GM21717 (cell line): ENCODE data around the gene PJA2.

Experiments used
- ATAC-seq: cut with Tn5 transposase; IDR thresholded peaks from one replicate; pipeline ENCODE4 v1.9.1; 2021; ENCODE audit warnings: mild to moderate bottlenecking, moderate library complexity; ENCODE audit not compliant: unreplicated experiment

The PJA2 gene

DNA sequence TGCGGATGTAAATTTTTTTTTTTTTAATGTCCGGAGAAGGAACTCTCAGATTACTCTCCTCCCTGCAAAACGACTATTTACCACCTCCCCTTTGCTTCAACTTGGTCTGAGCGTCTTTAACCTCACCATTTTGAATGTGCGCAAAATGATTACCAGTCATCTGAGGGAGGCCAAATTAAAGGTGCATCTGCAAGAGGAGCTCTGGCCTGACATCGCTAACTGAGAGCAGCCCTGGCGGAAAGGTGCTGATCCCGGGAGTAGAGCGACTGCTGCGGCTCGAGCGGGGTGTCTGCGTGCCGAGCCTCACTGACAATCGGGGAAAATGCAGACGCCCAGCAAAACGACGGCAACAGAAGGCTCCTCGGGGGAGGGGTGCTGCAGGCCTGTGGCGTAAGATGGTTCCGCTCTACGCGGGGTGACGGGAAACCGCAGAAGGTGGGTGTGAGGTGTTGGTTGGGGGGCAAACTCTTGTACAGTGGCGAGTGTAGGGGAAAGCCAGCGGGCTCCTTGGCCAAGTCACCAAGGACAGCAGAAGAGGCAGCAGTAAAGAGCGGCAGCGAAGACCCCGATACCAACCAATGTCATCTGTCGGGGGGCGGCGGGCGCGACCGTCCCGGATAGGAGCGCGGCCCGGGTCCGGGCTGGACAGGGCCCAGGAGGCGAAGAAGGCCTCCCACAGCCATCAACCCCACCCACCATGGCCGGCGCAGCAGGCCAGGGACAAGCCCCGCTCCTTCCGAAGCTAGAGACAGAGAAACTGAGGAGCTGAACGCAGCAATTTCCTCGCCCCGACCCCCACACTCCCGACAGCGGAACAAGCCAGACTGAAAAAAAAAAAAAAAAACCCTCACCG, 557 bp downstream of the PJA2 start:
- ATAC-seq, result peak; percentile 40

DNA sequence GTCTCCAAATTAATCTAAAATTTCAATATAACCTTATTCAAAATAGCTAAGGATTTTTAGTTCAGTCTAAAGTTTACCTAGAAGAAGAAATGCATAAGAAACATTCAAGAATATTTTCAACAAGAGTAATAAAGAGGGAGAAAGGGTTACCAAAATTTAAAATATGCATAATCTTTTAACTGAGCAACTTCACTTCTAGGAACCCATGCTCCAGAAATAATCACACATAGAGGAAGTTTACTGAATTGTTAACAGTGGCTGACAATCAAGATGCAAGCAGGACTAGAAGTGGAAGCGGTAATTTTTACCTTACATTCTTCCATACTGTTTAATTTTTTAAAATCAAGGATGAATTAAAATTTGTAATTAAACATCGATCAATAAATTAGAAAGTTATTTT, 1.9 kb downstream of the PJA2 start:
- ATAC-seq, result no peak

- no peak for ATAC-seq
These were observed 3.1 kb downstream of the PJA2 start for GRCh38 chr5:109406719-109407118.

DNA sequence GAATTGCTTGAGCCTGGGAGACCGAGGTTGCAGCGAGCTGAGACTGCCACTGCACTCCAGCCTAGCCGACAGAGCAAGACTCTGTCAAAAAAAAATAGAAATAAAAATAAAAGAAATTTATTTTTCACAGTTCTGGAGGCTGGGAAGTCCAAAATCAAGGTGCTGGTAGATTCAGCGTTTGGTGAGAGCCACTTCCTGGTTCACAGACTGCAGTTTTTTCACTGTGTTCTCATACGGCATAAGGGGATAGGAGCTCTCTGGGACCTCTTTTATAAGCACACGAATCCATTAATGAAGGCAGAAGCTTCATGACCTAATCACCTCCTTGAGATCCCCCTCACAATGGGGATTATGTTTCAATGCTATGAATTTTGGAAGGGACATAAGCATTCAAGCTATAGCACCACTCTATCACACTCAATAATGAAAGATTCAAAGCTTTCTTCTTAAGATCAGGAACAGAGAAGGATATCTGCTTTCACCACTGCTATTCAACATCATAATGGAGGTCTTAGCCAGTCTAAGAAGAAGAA, 5.3 kb downstream of the PJA2 start:
- no peak for ATAC-seq

DNA sequence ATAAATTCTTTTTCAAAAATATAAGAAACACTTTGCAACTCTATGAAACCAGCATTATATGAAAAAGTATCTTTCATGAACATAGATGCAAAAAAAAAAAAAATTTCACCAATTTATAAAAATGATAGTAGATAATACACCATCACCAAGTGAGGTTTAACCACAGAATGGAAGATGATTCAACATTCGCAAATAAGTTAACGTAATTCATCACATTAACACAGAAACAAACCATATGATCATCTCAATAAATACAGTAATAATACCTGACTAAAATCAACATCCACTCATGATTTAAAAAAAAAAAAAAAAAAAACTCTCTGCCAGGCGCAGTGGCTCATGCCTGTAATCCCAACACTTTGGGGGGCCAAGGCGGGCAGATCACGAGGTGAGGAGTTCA, 6.3 kb downstream of the PJA2 start:
- ATAC-seq, result no peak

DNA sequence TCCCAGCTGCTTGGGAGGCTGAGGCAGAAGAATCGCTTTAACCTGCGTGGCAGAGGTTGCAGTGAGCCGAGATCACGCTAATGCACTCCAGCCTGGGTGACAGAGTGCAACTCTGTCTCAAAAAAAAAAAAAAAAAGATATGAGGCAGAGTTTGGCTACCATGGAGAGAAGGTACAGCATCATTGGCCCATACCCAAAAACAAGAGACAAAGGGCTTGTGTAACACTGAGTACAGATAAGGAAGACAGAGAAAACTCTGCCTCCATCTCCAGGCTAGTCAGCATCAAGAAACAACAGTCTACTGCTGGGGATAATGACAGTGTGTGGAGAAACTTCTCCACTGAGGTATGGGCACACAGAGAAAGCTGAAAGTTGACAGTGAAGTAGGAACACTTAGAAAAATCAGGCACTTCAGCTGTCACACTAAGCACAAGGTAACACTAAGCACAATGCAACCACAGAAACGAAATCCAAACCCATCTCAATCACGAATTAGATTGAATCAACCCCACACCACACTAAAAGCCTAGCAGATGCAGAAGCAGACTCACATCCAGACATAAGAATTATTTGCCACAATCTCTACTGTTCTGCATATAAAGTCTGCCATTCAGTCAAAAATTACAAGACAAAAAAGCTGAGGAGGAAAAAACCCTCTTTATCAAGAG, 10.5 kb downstream of the PJA2 start:
- no peak for ATAC-seq

- ATAC-seq, result no peak
These were observed 12.8 kb downstream of the PJA2 start for GRCh38 chr5:109396965-109397364.

DNA sequence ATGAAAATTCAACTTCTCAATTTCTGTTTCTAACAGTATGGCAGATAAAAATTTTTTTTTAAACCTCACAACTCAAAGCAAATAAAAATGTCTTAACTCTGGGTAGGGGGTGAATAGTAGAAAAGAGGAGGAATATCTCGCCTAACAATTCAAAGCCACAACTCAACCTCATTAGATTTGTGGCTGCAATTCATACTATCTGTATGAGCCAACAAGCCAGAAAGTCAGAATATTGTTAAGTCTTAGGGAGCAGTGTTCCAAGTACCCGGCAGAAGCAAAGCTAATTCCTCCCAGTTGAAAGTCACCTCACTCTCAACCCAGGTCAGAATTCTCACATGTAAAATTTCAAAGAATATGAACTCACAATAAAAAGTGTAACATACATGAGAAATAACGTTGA, 15.0 kb downstream of the PJA2 start:
- ATAC-seq, result no peak

DNA sequence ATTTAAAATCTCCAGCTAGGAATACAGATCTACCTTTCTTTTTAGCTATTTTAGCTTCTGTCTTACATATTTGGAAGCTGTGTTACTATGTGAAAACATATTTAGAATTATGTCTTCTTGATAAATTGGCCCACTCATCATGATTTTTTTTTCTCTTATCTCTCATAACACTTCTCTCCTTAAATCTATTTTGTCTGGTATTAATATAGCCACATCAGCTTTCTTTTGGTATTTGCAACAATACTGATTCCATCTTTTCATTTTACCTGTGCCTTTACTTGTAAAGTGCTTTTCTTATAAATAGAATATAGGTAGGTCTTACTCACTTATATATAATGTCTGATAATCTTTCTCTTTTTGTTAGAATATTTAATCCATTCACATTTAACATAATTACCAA, 19.6 kb downstream of the PJA2 start:
- no peak for ATAC-seq

- no peak for ATAC-seq
These were observed 21.4 kb downstream of the PJA2 start for GRCh38 chr5:109388407-109388806.

DNA sequence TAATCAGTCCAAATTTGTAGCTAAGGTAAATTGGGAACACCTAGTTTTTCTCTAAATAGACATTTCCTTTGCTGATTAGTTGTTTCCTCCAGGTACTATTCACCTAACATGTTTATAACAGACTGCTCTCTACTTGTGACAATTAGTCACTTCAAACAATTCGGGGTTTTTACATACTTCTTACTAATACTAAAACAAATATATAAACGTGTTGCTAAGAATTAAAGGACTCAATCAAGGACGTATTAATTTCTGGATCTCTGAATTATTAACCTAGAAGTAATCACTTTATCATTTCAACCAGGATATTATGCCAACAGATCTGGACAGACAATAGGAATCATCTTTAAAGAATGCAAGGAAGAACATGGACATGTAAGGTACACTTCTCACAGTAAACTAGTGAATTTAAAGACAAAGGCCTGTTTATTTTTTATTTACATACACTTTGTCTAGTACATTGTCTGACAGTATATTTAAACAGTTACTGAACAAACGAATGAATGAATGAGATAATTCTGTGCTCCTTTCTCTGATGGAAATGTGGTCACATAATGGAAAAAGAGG, 22.3 kb downstream of the PJA2 start:
- ATAC-seq, result no peak

DNA sequence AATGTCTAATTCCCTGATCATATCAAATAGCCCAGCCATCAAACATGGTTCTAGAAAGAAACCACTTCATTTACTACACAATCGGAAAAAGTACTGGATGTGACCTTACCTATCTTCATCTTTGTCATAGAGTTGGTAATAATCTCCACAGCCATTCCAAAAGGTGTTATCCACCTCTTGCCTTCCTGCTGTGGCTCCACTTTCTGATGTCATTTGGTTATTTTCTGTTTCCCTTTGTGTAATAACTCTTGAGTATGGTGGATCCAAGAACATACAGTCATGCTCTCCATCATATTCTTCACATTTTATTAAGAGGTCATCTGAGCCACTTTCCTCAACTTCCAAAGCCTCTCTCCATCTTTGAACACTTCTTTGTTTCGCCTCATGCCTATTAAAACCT, 31.7 kb downstream of the PJA2 start:
- ATAC-seq, result no peak

DNA sequence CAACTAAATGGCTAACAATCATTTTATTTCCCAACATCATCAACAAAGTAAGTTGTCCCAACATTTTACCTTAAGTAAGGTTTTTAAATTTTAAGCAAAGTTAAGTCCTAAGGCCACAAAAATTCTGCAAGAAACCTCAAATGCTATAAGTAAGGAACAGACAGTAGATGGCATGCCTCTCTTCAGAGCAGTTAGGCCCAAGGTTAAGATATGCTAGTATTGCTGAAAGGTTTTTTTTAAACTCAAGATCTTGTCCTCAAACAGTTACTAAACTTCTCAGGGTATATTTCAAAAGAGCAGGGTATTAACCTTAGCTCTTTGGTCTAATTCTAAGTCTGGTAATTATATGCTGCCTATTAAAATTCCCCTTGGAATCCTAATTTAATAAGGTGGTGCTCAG, 35.1 kb downstream of the PJA2 start:
- ATAC-seq, result no peak

GRCh38 chr5:109373932-109374331, 35.8 kb downstream of the PJA2 start:
- no peak for ATAC-seq

- no peak for ATAC-seq
These were observed 39.4 kb downstream of the PJA2 start for GRCh38 chr5:109370343-109370742.

- no peak for ATAC-seq
These were observed 44.1 kb downstream of the PJA2 start for GRCh38 chr5:109365653-109366052.

DNA sequence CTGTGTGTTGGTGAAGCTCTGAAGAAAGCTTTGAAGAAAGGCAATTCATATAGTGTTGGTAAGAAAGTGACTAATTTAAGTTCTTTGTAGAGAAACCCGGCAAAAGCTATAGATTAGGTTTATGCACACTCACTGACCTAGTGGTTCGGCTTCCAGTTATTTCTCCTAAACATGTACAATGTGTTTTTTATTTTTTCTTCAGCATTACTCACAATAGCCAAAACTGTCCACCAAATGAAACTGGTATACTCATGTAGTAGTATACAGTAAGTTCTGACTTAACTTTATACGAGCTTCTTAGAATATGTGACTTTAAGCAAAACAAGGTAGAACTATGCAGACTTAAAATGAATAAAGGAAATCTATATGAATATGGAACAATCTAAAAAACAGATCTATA, 44.8 kb downstream of the PJA2 start:
- ATAC-seq, result no peak

DNA sequence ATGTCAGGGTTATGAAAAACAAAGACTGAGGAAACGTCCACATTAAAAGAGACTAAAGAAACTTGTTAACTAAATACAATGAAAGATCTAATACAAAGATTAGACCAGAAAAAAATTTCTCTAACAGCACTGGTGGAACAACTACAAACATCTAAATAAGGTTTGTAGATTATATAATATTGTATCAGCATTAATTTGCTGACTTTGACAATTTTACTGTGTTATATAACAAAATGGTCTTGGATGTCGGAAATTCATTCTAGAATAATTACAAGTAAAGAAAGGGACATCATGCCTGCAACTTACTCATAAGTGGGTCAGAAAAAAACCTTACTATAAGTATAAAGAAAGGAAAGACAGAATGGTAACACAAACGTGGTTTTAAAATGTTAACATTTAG, 50.1 kb downstream of the PJA2 start:
- no peak for ATAC-seq

DNA sequence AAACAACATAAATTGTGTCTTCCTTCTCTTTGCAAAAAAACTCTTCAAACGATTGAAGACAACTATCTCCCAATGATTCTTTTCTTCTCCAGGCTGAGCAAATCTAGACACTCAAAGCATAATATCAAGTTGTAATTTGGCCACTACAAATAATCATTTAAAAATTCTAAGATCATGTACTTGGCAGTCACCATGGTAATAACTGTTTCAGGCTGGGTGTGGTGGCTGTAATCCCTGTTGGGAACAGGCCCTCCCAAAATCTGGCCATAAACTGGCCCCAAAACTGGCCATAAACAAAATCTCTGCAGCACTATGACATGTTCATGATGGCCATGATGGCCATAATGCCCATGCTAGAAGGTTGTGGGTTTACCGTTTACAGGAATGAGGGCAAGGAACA, 52.0 kb downstream of the PJA2 start:
- ATAC-seq, result no peak

DNA sequence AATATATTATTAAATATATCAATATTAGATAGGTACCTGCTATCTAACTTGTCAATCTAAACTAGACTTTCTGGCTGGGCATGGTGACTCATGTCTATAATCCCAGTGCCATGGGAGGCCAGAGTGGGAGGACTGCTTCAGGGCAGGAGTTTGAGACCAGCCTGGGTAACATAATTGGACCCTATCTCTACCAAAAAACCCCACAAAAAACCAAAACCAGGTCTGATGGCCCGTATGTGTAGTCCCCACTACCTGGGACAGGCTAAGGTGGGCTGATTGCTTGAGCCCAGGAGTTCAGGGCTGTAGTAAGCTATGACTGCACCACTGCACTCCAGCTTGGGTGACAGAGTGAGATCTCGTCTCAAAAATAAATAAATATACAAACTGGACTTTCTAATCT, 55.0 kb downstream of the PJA2 start:
- ATAC-seq, result no peak

DNA sequence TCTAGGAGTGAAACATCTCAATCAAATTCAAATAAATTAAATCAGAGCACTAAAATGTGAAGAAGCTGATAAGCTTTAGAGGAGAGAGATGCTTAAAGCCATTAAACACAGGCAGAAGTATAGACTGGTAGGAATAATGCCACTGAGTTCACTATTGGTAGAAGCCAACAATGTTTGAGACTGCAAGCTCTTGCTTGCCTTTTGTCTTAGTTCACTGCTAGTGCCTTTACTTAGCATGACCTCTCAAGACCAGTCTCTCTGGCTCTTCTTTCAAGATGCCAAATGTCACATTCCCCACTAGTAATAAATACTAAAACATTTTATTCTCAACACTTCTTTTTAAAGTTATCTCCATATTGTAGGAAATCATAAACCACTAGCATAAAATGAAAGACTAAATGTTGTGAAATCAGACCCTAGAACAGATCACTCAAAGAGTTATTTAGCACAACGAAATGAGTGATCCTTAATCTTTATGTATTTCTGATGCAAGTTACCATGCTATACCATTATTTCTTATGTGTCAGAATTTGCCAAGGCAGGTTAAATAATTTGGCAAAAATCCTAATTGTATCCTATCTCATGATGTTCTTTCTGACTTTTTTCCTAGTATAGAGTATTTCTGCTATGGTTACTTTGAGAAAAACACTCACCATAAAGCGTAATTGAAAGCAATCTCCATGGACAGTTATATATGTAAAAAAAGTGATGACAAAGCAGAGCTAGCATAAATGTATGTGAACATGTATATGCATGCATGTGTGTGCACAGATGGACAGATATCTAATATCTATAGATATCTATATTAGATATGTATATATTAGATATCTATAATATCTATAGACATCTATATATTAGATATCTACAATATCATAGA, 57.5 kb downstream of the PJA2 start:
- ATAC-seq, result no peak
